ENCODE data around the gene ARPC1A.
"Not testable (repeated sequence)": the region's sequence is repeated elsewhere in the genome, so short reads cannot be mapped to it uniquely, and the experiment has no call there.

Gene ARPC1A

DNA sequence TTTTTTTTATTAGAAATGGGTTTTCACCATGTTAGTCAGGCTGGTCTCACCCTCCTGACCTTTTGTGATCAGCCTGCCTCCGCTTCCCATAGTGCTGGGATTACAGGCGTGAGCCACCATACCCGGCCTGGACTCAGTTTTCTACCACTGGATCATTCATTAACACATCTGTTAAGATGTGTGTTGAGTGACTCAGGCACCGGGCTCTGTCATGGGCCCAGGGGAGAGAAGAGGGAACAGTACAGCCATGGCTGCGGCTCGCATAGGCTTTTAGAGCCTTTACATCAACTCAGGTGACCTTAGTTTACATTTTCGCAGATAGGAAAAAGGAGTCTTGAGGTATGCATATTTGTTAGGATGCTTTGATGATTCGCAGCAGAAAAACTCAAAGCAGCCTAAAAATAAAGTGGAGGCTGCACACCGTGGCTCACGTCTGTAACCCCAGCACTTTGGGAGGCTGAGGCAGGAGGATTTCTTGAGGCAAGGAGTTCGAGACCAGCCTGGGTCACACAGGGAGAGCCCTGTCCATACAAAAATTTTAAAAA lies 45.8 kb downstream of the ARPC1A start:
- no peak for DNase-seq (ENCODE audit: low read depth)

DNA sequence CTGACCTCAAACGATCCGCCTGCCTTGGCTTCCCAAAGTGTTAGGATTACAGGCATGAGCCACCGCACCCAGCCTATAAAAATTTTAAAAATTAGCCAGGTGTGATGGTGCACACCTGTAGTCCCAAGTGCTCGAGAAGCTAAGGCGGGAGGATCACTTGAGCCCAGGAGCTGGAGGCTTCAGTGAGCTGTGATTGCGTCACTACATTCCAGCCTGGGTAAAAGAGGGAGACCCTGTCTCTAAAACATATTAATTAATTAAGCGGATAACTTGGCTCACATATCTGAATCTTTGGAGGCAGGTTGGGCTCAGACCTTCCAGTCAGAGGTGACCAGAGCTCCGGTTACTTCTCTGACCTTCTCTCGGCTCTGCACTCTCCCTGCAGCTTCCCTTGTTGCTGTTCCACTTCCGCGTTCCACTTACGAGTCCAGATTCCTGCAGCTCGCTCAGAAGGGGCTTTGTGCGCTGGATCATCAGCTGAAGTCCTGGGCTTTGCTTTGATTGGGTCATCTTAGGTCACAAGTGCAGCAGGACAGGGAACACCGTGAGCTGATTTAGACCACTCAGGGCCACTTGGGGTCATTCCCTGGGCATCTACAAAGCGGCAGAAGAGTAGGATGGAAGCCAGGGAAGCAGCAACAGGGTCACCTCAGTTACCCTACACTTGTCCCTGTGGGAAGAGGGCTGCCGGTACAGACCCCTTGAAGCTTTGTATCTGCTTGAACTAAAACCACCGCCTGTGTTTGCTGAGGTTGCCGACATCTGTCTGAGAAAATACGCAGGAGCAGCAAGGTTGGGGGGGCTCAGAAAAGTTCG lies 46.8 kb downstream of the ARPC1A start:
- DNase-seq (ENCODE audit: low read depth), result no peak

DNA sequence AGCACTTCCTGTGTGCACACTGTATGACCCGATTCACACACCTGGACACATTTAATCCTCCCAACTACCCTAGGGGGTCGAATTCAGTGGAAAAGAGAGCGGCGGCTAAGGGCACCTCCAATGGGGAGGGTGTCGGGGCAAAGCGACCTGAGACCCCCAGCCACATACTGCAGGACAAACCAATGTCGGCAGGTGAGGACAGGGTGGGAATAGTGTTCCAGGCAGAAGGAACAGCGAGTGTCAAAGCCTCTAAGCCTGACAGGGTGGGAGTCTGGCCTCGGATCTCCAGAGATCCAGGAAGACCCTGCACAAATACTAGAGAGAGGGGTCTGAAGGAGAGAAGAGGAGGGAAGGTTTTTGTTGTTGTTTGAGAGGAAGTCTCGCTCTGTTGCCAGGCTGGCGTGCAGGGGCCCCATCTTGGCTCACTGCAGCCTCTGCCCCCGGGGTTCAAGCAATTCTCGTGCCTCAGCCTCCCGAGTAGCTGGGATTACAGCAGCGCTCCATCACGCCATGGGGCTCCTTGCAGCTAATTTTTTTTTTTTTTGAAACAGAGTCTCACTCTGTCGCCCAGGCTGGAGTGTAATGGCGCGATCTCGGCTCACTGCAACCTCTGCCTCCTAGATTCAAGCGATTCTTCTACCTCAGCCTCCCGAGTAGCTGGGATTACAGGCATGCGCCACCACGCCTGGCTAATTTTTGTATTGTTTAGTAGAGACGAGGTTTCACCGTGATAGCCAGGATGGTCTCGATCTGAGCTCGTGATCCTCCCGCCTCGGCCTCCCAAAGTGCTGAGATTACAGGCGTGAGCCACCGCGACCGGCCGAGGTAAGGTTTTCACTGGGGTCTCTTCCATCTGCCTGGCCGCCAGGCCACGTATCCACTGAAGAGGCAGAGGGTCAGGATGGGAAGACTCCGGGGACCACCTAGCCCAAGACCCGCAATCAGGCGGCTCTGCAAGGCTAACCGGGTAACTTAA lies 47.7 kb downstream of the ARPC1A start:
- DNase-seq (ENCODE audit: low read depth), result no peak

DNA sequence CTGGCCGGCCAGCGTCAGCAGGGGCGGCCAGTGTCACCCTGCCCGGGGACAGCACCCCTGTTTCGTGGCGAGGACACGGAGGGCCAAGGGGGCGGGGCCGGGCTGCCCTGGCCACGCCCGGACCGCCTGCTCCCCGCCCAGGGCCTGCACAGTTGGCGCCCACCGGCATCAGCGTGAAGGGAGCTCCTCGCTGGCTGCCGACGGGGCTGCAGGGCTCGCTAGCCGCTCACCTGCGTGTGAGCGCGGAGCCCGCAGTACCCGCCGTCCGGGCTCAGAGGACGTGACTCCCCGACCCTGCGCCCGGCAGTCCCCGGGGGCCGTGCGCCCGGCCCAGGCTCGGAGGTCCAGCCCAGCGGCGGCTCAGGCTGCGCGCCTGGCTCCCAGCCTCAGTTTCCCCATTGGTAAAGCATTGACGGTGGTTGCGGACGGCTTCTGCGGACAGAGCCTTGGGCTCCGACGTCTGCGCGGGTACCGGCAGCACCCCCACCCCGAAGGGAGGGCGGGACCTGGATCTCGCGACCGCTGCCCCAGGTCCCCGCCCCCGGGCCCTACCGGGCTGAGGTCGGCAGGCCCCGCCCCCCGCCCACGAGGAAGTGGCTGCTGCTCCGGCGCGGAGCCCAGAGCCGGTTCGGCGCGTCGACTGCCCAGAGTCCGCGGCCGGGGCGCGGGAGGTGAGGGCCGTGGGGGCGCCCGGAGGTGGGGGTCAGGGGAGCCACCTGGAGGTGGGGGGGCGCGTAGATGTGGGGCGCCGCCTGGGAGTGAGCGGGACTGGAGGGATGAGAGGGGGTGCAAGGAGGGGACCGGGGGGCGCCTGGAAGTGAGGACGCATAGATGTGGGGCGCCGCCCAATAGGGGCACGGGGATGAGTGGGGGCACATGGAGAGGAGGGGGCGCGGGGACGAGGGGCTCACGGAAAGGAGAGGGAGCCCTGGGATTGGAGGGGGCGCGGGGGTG lies 48.7 kb downstream of the ARPC1A start, which contains the start of gene ARPC1B:
Gene ARPC1B (plus strand): TSS at position 620 of the 954 bp plus-strand sequence. CDS start 10,985 bp downstream, outside the sequence.
- peak; percentile 78 for DNase-seq (ENCODE audit: low read depth)

DNA sequence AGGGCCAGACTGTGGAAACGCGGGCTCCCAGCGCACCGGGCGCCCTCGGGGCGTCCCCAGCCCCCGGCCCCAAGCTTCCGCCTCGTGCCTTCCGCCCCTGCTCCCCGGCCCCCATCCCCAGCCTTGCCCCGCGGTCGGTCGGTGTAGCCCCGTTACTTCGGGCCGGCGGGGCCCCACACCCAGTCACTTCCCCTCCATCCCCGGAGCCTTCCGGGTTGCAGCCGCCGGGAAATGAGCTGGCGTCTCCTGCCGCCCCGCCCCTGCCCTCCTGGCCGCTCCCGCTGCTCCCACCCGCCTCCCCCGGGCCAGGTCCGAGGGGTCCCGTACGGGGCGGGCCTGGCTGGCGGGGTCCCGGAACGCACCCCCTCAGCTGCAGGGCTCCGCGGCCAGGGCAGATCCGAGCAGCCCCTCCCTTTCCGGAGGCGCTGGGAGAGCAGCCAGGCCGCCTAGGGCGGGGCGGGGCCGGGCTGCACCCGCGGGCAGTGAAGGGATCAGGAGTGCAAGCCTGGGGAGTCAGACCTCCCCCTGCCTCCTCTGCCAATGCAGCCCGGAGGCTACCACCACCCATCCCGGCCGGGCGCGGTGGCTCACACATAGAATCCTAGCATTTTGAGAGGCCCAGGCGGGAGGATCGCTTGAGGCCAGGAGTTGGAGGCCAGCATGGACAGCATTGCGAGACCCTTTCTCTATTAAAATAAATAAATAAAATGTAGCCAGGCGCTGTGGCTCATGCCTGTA lies 49.5 kb downstream of the ARPC1A start:
- peak; percentile 44 for DNase-seq (ENCODE audit: low read depth)

DNA sequence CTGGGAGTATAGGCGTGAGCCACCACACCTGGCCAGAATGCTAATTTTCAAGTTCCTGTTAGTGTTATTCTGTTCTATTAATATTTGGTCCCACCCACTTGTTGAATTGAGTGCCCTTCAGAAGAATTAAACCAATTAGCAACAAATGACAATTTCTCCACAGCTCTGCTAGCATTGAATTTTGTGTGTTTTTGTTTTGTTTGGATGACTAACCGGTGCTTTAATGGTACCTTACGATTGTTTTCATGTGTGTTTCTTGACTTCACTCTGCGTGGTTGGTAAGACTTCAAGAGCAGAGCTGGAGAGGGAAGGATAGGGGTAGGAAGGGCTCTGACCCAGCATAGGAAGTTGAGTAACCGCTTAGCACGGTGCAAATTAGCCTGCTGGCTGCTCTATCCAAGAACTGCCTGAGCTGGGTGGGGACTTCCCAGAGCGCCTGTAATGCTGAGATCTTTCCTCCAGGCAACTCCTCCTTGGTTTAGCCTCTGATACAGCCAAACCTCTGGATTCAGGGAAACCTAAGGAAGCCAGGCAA lies 53.4 kb downstream of the ARPC1A start:
- DNase-seq (ENCODE audit: low read depth), result no peak

DNA sequence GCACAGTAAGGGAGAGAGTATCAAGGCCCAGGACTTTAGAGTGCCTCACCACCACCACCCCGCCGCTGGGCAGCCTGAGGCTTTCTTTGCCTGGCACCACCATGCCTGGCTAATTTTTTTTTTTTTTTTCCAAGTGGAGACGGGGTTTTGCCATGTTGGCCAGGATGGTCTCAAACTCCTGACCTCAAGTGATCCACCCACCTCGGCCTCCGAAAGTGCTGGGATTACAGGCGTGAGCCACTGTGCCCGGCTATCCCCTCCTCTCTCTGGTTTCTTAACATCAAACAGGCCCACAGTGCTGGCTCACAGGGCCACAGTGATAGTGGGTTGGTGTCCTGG lies 54.0 kb downstream of the ARPC1A start:
- DNase-seq (ENCODE audit: low read depth), result not testable (repeated sequence)

DNA sequence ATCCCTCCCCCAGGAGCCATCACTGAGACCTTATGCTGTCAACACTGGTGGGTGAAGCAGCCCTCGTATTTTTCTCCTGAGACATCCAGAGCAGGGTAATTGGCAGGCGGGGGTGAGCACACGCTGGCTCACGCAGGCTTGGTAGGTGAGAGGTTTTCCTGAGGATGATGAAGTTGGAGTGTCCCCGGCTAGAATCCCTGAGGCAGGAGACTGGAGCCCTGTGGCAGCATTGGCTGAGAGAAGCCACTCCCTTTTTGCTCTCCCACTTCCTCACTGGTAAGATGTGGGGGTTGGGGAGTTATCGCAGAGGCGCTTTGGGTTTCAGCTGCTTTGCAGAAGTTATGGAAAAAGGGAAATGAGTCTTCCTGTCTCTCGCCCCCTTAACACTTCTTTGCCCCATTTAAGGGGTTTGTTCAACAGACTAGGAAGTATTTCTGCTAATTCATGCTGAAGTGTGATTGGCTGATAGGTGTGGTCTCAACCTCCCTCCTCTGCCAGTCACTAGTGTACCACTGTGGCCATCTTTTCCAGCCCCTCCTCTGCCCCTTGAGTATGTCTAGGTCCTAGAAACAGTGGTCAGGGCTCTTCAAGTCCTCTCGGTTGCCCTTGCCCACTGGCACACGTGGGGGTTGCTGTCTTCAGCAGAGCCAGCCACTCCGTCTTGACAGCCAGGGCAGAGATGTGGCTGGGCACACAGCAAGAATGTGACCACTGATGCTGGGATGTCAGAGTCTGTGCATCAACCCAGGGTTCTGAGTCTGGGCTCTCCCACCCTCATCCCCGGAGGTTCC lies 54.5 kb downstream of the ARPC1A start:
- no peak for DNase-seq (ENCODE audit: low read depth)

DNA sequence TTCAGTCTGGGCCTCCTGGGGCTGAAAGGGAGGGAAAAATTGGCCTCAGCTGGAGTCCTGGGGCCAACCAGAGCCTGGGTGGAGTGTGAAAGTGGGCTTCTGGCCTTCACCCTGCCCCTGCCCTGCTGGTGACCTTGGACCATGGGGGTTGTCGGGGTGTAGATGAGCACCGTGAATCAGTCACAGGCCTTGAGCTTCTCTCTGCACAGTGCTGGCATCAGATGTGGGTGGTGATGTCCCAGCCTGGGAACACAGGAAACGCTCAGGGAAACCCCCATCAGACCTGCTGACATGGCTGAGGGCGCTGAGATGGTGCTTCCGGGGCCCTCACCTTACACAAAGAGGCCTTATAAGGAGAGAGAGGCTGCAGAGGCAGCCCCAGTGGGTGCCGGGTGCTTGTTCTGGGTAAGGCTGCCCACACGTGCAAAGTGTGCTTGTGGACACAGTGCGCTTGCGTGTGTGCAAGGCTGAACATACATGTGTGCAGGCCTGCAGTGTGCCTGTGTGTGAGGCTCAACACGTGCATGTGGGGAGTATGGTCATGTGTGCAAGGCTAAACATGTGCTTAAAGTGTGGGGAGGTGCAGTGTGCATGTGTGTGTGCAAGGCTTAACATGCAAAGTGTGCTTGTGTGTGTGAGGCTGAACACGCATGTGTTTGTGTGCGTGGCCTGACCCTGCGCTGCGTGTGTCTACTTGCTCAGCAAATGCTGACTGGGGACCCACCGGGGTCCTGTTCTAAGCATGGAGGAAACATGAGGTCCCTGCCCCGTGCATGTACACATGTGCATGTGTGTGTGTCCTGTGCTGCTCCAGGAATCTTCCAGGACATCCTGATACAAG lies 55.3 kb downstream of the ARPC1A start:
- DNase-seq (ENCODE audit: low read depth), result peak; percentile 86

DNA sequence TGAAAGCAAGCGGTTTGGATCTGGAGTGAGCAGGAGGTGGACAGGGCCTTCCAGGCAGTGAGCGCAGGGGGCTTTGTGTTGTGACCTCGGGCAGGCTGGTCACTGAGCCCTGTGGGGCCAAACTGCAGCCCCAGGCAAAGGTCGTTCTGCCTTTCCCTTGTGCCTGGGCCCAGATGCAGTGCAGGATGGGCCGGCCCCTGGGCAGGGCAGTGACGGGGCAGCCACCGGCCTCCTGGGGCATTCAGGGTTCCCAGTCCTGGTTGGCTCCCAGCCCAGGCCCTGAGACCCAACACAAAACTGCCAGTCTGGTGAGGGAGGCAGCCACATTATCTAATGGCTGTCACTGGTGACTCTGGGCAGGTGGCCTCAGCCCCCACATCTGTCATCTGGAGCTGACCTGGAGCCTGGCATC lies 56.0 kb downstream of the ARPC1A start:
- DNase-seq (ENCODE audit: low read depth), result no peak

DNA sequence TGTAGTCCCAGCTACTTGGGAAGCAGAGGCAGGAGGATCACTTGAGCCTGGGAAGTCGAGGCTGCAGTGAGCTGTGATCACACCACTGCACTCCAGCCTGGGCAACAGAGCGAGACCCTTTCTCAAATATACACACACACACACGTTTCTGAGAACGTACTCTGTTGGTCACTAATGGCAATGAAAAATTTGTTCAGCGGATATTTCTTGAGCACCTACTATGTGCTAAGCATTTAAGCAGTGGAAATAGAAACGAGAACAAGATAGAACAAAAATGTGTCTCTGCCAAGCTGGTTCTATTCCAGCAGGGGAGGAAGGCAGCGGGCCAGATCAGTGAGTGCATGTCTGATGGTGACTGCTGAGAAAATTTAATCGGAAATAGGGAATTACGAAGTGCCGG lies 57.5 kb downstream of the ARPC1A start:
- DNase-seq (ENCODE audit: low read depth), result no peak

DNA sequence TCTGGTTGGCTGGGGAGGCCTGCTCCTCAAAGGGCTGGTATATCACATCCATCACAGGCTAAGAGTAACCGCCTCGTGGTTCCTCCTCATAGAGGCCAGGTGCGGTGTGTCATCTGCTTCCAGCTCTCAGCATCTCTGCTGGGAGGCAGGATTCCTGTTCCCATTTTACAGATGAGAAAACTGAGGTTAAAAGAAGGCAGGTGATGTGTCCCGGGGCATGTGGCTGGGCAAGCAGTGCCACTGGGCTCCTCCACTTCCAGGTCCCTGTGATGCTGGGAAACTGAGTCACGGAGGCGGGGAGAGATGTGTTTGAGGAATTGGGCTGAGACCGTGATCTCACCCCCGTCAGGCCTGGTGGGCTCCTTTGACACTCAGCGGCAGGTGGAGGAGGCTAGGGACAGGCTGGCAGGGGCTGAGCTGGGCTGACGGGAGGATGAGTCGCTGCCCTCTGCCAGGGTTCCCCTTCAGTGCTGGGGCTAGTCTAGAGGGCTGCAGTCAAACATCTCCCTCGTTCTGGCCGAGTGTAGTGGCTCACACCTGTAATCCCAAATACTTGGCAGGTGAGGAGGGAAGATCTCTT lies 58.2 kb downstream of the ARPC1A start:
- no peak for DNase-seq (ENCODE audit: low read depth)

DNA sequence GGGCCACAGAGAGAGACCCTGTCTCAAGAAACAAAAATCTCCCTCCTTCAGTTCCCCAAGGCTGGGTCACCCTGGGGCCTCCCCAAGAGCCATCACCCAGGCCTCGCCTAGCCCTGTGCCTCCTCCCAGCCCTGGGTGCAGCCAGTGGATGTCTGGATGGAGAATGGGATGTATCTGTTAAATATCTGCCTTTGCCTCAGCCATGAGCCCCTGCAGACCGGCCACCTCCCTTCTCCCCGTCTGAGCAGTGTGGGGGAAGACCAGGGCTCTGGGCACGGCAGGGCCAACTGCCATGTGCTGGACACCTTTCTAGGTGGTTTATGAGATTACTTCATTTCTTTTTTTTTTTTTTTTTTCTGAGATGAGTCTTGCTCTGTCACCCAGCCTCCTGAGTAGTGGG lies 58.8 kb downstream of the ARPC1A start:
- DNase-seq (ENCODE audit: low read depth), result no peak

DNA sequence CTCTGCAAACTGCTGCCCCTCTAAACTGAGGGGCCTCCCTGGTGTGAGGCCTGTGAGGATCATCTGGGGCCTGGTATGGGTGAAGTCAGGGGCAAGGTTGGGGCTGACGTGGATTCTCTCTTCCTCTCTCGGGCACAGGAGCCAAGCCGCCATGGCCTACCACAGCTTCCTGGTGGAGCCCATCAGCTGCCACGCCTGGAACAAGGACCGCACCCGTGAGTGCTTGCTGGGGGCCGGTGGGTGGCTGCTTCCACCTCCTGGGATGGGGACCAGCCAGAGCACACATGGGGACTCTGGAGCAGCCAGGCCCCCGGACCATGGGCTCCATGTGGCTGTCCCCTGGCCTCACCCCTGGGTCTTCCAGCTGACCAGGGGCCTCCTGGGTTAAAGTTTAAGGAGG lies 59.9 kb downstream of the ARPC1A start:
- DNase-seq (ENCODE audit: low read depth), result no peak

DNA sequence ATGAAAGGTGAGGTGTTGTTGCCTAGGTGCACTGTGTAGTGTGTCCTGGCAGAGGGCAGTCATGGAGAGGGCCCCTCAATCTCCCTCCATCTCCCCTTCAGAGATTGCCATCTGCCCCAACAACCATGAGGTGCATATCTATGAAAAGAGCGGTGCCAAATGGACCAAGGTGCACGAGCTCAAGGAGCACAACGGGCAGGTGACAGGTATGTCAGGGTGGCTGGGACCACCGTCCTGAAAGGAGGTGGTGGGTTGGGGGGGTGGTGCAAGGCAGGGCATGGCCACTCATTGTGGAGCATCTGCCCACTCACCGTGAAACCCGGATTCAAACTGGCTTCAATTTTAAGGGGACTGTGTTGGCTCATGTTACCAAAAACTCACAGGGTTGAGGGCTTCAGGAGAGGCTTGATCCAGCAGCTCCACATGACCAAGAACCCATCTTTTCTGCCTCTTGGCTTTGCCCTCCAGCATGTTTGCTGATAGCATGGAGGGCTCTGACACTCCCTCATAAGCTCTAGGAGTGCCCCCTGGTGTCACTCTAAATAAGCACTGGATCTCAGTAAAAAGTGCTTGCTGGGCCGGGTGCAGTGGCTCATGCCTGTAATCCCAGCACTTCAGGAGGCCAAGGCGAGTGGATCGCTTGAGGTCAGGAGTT lies 61.0 kb downstream of the ARPC1A start:
- no peak for DNase-seq (ENCODE audit: low read depth)

DNA sequence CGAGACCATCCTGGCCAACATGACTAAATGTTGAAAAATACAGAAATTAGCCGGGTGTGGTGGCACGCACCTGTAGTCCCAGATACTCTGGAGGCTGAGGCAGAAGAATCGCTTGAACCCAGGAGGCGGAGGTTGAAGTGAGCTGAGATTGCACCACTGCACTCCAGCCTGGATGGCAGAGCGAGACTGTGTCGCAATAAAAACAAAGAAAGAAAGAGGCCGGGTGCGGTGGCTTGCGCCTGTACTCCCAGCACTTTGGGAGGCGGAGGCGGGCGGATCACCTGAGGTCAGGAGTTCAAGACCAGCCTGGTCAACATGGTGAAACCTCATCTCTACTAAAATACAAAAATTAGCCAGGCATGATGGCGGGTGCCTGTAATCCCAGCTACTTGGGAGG lies 61.5 kb downstream of the ARPC1A start:
- DNase-seq (ENCODE audit: low read depth), result not testable (repeated sequence)

DNA sequence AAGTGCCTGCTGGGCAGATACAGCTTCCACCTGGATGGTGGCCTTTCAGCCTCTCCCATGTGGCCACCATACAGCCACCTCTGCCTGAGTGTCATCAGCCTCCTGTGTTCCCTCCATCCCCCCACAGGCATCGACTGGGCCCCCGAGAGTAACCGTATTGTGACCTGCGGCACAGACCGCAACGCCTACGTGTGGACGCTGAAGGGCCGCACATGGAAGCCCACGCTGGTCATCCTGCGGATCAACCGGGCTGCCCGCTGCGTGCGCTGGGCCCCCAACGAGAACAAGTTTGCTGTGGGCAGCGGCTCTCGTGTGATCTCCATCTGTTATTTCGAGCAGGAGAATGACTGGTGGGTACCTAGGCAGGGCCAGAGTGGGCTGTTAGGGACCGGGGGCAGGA lies 62.2 kb downstream of the ARPC1A start:
- no peak for DNase-seq (ENCODE audit: low read depth)

DNA sequence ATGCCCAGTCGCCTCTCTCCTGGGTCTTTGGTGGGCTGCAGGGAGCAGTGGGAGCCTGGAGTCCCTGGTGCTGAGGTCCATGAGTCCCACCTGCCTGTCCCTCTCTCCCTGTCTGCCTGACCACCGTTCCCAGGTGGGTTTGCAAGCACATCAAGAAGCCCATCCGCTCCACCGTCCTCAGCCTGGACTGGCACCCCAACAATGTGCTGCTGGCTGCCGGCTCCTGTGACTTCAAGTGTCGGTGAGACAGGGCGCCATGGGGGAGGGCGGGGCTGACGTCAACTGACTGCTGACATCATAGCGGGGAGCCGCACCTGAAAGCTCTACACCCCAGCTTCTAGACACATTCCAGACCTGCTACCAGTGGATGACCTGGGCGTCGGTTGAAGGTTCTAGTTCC lies 64.1 kb downstream of the ARPC1A start:
- no peak for DNase-seq (ENCODE audit: low read depth)
